HFF-Myc (cell line): ENCODE data around the gene ING3.

Experiments
- DNase-seq: peaks from one replicate; pipeline ENCODE4 v3.0.0-alpha.2; 2011; ENCODE audit warnings: low read depth; ENCODE audit errors: extremely low read depth
- H3K4me3 ChIP-seq: replicated peaks from 2 replicates; pipeline ENCODE4 v1.5.1; 2011; ENCODE audit warnings: low read depth, mild to moderate bottlenecking, control low read depth, low read length
- TF ChIP-seq, protein P1 (sequence below): IDR thresholded peaks from 2 replicates; pipeline ENCODE4 v1.5.1; 2012; ENCODE audit warnings: mild to moderate bottlenecking, low read depth, low read length, control low read depth; ENCODE audit errors: missing control alignments

The ING3 gene

DNA sequence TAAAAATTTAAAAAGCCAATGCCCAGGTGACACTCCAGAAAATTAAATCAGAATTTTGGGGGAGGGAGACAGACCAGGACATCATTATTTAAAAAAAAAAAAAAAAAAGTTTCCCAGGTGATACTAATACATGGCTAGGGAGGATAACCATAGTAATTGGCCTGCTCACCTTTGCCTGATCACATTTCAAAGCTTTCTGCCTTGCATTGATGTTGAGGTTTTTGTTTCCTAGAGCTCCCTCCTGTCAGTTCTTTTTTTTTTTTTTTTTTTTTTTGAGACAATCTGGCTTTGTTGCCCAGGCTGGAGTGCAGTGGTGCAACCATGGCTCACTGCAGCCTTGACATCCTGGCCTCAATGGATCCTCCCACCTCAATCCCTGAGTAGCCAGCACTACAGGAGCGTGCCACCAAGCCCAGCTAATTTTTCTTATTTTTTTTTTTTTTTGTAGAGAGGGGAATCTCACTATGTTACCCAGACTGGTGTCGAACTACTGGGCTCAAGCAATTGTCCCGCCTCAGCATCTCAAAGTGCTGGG is 76.1 kb downstream of the ING3 start:
- no peak overlapping the region for H3K4me3 ChIP-seq
- TF ChIP-seq, protein P1, sequence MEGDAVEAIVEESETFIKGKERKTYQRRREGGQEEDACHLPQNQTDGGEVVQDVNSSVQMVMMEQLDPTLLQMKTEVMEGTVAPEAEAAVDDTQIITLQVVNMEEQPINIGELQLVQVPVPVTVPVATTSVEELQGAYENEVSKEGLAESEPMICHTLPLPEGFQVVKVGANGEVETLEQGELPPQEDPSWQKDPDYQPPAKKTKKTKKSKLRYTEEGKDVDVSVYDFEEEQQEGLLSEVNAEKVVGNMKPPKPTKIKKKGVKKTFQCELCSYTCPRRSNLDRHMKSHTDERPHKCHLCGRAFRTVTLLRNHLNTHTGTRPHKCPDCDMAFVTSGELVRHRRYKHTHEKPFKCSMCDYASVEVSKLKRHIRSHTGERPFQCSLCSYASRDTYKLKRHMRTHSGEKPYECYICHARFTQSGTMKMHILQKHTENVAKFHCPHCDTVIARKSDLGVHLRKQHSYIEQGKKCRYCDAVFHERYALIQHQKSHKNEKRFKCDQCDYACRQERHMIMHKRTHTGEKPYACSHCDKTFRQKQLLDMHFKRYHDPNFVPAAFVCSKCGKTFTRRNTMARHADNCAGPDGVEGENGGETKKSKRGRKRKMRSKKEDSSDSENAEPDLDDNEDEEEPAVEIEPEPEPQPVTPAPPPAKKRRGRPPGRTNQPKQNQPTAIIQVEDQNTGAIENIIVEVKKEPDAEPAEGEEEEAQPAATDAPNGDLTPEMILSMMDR, result no peak
- no peak for DNase-seq
